Fibroblast of the conjunctiva (primary cell): ENCODE data around the gene GALNTL6.

Experiments
- DNase-seq: peaks from one replicate; pipeline ENCODE4 v3.0.0-alpha.2; 2010; ENCODE audit warnings: low read depth

GALNTL6 gene

DNA sequence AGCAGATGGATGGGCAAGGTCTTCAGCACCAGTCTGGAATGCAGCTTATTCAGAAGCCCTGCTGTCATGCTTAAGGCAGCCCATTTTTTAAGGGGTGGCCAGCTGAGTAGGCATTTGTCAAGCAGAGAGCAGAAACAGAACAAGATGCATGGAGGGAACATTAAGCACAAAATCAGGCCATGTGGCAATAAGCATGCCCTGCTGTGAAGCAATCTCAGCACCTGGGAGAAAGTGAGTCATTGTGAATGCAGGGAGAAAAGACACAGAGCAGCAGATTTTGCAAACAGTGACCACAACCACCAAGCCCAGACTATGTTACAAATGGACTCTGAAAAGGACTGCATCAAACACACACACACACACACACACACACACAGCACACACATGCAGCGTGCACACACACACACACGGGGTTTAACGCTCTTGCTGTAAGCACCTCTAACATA lies 1261.3 kb downstream of the GALNTL6 start:
- peak; percentile 8 for DNase-seq

DNA sequence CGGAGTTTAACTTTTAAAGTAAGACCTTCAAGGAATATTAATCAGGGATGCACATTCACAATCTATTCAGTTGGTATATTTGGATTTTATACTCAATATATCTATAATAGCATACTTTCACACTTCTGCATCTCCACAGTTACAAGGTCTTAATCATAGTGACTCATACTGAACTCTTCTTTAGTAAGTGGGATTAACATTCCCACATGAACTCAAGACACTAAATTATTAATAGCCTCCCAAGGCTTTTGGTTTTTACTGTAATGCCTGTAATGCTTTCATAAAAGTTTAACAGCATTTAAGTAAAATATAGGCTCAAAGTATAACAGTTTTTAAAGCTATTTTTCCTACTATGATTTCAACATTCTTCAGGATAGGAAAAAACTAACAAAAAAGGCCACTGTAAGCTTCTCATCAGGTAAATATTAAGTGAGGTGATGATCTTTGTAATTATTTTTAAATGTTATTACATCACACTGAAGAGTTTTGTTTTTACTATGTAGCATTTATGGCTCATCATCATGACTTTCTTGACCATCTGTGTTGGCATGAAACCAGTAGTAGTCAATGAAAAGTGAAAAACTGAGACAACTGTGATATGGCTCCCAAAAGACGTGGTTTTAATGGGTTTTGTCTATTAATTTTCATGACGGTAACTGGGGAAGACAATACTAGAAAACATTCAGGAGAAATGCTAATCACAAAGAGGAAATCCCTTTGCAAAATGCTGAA lies 1263.9 kb downstream of the GALNTL6 start:
- DNase-seq, result no peak

DNA sequence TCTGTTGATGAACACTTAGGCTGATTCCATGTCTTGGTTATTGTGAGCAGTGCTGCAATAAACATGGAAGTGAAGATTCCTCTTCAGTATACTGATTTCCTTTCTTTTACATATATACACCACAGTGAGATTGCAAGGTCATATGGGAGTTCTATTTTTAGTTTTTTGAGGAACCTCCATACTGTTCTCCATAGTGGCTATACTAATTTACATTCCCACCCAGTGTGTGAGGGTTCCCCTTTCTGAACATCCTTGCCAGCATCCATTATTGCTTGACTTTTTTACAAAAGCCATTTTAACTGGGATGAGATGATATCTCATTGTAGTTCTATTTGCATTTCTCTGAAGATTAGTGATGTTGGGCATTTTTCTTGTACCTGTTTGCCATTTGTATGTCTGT lies 1274.9 kb downstream of the GALNTL6 start:
- DNase-seq, result no peak
